Neural progenitor cell (in vitro differentiated cells): ENCODE data around the gene NR1D2.

ENCODE experiments used
- EZH2phosphoT487 ChIP-seq: fragments of 200-600 bp; sonication (generic); IDR thresholded peaks from 2 replicates; pipeline ENCODE4 v1.6.1; 2017; ENCODE audit warnings: antibody characterized with exemption
- TF ChIP-seq, protein P1 (sequence below): fragments of 200-600 bp; sonication (generic); IDR thresholded peaks from 2 replicates; pipeline ENCODE4 v1.5.1; 2017; ENCODE audit warnings: antibody characterized with exemption, mild to moderate bottlenecking

DNA sequence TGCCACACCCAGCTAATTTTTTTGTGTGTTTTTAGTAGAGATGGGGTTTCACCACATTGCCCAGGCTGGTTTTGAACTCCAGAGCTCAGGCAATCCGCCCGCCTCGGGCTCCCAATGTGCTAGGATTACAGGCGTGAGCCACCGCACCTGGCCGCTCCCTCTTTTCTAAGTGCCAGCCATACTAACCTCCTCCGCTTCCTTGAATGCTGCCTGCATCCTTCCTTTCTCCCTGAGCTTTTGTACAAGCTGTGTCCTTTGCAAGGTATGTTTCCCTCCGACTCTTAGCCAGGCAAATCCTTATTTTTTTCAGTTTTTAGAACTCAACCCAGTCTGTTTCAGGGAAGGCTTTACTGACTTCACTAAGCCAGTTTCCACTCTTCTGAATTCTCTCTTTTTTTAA, 60.6 kb downstream of the NR1D2 start:
- TF ChIP-seq, protein P1, sequence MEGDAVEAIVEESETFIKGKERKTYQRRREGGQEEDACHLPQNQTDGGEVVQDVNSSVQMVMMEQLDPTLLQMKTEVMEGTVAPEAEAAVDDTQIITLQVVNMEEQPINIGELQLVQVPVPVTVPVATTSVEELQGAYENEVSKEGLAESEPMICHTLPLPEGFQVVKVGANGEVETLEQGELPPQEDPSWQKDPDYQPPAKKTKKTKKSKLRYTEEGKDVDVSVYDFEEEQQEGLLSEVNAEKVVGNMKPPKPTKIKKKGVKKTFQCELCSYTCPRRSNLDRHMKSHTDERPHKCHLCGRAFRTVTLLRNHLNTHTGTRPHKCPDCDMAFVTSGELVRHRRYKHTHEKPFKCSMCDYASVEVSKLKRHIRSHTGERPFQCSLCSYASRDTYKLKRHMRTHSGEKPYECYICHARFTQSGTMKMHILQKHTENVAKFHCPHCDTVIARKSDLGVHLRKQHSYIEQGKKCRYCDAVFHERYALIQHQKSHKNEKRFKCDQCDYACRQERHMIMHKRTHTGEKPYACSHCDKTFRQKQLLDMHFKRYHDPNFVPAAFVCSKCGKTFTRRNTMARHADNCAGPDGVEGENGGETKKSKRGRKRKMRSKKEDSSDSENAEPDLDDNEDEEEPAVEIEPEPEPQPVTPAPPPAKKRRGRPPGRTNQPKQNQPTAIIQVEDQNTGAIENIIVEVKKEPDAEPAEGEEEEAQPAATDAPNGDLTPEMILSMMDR, result no peak
- TF ChIP-seq EZH2phosphoT487, result no peak
